ENCODE results near the gene TMEM184B. TPM values are rescaled to one million over a fixed set of nuclear protein-coding genes. Genes with fewer than 3 reads are reported as not detected.

Gene TMEM184B
- total and polyA plus RNA-seq, 10 of the 15 experiments (the other 5 are each of a cell fraction or from before 2014, with no cell fraction given) = 0.56 to 22.4 (median 7.9) TPM

DNA sequence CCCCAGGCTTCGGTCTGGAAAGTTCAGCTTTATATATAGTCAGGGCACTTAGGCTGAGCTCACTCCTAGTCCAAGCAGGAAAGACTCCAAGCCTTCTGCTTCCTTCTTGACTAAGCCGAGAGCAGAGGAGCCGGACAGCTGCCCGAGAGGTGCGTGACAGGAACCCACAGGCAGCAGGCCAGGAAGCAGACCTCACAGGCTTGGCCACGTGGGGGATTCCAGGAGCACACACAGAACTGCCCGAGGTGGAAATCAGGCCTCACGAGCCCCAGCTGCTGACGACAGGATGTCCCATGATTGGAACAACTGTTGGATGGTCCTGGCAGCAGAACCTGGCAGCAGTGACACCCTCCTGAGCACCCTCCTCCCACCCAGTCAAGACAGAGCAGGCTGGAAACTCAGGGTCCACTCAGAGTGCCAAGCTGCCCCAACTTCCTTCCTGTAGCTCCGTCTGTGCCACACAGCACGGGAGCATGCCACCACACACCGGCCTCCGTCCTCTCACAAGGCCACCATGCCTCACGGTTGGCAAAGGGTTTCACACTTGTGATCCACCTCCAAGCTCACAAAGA, 96.6 kb downstream of the TMEM184B start (continued):
- TF ChIP-seq CUX1 (IDR thresholded peaks at IDR 0.05; ENCODE audit: insufficient replicate concordance, low read depth, low read length) (no peak), SUZ12 (IDR thresholded peaks at IDR 0.05; ENCODE audit: unreplicated experiment) (no peak), LARP7 (IDR thresholded peaks at IDR 0.05) (no peak), RUNX3 (IDR thresholded peaks at IDR 0.05; ENCODE audit: low read length) (peak; percentile 88), JUNB (IDR thresholded peaks at IDR 0.05) (no peak), RAD21 (IDR thresholded peaks at IDR 0.05; ENCODE audit: insufficient read depth, low read depth, low read length) (no peak), NR2F1 (conservative IDR thresholded peaks at IDR 0.05) (0 out of 2 replicates have a peak, but pooled peaks have one; percentile 23), SREBF1 (IDR thresholded peaks at IDR 0.05; ENCODE audit: low read length) (no peak), ZNF207 (IDR thresholded peaks at IDR 0.05; ENCODE audit: borderline replicate concordance) (no peak), IKZF1 (conservative IDR thresholded peaks at IDR 0.05) (peak; percentile 94), RELA (IDR thresholded peaks at IDR 0.05; ENCODE audit: borderline replicate concordance, partially characterized antibody) (peak; percentile 78), STAT1 (conservative IDR thresholded peaks at IDR 0.05) (no peak), CEBPB (IDR thresholded peaks at IDR 0.05; ENCODE audit: borderline replicate concordance in 1 of 2, low read depth in 2 of 2, low read length in 2 of 2) (no peak), SPI1 (IDR thresholded peaks at IDR 0.05; ENCODE audit: borderline replicate concordance, insufficient read depth, low read depth, low read length) (peak; percentile 12; the same call in 1 of the 2 replicates), HSF1 (IDR thresholded peaks at IDR 0.05; ENCODE audit: low read depth, low read length) (no peak), KLF5 (IDR thresholded peaks at IDR 0.05; ENCODE audit: partially characterized antibody) (no peak), SREBF2 (IDR thresholded peaks at IDR 0.05; ENCODE audit: low read length) (no peak), PRDM15 (CRISPR knock-in tag; IDR thresholded peaks at IDR 0.05) (no peak)
- TF ChIP-seq, protein P1, sequence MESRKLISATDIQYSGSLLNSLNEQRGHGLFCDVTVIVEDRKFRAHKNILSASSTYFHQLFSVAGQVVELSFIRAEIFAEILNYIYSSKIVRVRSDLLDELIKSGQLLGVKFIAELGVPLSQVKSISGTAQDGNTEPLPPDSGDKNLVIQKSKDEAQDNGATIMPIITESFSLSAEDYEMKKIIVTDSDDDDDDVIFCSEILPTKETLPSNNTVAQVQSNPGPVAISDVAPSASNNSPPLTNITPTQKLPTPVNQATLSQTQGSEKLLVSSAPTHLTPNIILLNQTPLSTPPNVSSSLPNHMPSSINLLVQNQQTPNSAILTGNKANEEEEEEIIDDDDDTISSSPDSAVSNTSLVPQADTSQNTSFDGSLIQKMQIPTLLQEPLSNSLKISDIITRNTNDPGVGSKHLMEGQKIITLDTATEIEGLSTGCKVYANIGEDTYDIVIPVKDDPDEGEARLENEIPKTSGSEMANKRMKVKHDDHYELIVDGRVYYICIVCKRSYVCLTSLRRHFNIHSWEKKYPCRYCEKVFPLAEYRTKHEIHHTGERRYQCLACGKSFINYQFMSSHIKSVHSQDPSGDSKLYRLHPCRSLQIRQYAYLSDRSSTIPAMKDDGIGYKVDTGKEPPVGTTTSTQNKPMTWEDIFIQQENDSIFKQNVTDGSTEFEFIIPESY (IDR thresholded peaks at IDR 0.05) = no peak

Data from GM12878 (cell line).